ES-I3 (cell line): ENCODE measurements around the gene NUDT4.
"Not testable (repeated sequence)": the region's sequence is repeated elsewhere in the genome, so short reads cannot be mapped to it uniquely, and the experiment has no call there.

Source experiments
- H3K36me3 ChIP-seq: 2 replicates; pipeline ENCODE4 v1.6.1; 2013; ENCODE audit warnings: mild to moderate bottlenecking, low read length, control low read depth, moderate library complexity; ENCODE audit not compliant: insufficient read depth
- H3K4me1 ChIP-seq: 2 replicates; pipeline ENCODE4 v1.6.1; 2013; ENCODE audit warnings: mild to moderate bottlenecking, control low read depth, low read length; ENCODE audit not compliant: insufficient read depth
- H3K9ac ChIP-seq: 2 replicates; pipeline ENCODE4 v1.6.1; 2013; ENCODE audit warnings: low read depth, mild to moderate bottlenecking, low read length, moderate library complexity
- H3K9me3 ChIP-seq: 2 replicates; pipeline ENCODE4 v1.6.1; 2013; ENCODE audit warnings: mild to moderate bottlenecking, low read length, moderate library complexity; ENCODE audit not compliant: control insufficient read depth, insufficient read depth

NUDT4 gene

GRCh38 chr12:93378196-93378997 is 672 bp downstream of the NUDT4 start:
- H3K9ac ChIP-seq, result peak overlapping the region; percentile 99
- H3K36me3 ChIP-seq, H3K9me3 ChIP-seq: not testable (repeated sequence)
- peaks cover 35% of the 10 kb centered on the region for H3K4me1 ChIP-seq

GRCh38 chr12:93378998-93379325 is 1.2 kb downstream of the NUDT4 start:
- Histone ChIP-seq H3K9ac (peak overlapping the region; percentile 99), H3K4me1 (peaks cover 31% of the 10 kb centered on the region), H3K36me3 (no peaks in the 10 kb centered on the region), H3K9me3 (no peaks in the 10 kb centered on the region)

GRCh38 chr12:93379326-93379980 is 1.7 kb downstream of the NUDT4 start:
- H3K4me1 ChIP-seq, result peaks cover 27% of the 10 kb centered on the region
- H3K36me3 ChIP-seq, result no peaks in the 10 kb centered on the region
- no peaks in the 10 kb centered on the region for H3K9me3 ChIP-seq
- H3K9ac ChIP-seq, result peak overlapping the region; percentile 99

GRCh38 chr12:93379981-93380361 is 2.2 kb downstream of the NUDT4 start:
- H3K36me3 ChIP-seq, result no peaks in the 10 kb centered on the region
- H3K9ac ChIP-seq, result peak overlapping the region; percentile 99
- H3K9me3 ChIP-seq, result no peaks in the 10 kb centered on the region
- H3K4me1 ChIP-seq, result peaks cover 27% of the 10 kb centered on the region

GRCh38 chr12:93380480-93381121 is 2.9 kb downstream of the NUDT4 start:
- peak overlapping the region; percentile 99; the same call in 1 of the 2 replicates for H3K9ac ChIP-seq

GRCh38 chr12:93381161-93381975 is 3.6 kb downstream of the NUDT4 start:
- H3K9ac ChIP-seq, result peak overlapping the region; percentile 99; the same call in 1 of the 2 replicates
- peaks cover 22% of the 10 kb centered on the region for H3K4me1 ChIP-seq
- H3K36me3 ChIP-seq, result no peaks in the 10 kb centered on the region
- no peaks in the 10 kb centered on the region for H3K9me3 ChIP-seq

More at GRCh38 chr12:93380480-93381121, 2.9 kb downstream of the NUDT4 start:
- Histone ChIP-seq H3K4me1 (peaks cover 27% of the 10 kb centered on the region), H3K9me3 (no peaks in the 10 kb centered on the region), H3K36me3 (no peaks in the 10 kb centered on the region)

GRCh38 chr12:93381976-93382437 is 4.3 kb downstream of the NUDT4 start:
- not testable (repeated sequence) for H3K36me3 ChIP-seq, H3K9ac ChIP-seq, H3K9me3 ChIP-seq
- H3K4me1 ChIP-seq, result peaks cover 17% of the 10 kb centered on the region

GRCh38 chr12:93387780-93388179 is 10.1 kb downstream of the NUDT4 start:
- Histone ChIP-seq H3K4me1 (no peaks in the 10 kb centered on the region), H3K36me3 (no peaks in the 10 kb centered on the region; the same call in 1 of the 2 replicates), H3K9ac (no peak overlapping the region), H3K9me3 (no peaks in the 10 kb centered on the region)

GRCh38 chr12:93390031-93390430 is 12.3 kb downstream of the NUDT4 start:
- no peaks in the 10 kb centered on the region for H3K4me1 ChIP-seq
- H3K36me3 ChIP-seq, result no peaks in the 10 kb centered on the region; the same call in 1 of the 2 replicates
- H3K9me3 ChIP-seq, result no peaks in the 10 kb centered on the region
- no peak overlapping the region for H3K9ac ChIP-seq

GRCh38 chr12:93390549-93391297 is 13.0 kb downstream of the NUDT4 start:
- Histone ChIP-seq H3K9ac (no peak overlapping the region), H3K4me1 (no peaks in the 10 kb centered on the region), H3K36me3 (no peaks in the 10 kb centered on the region; the same call in 1 of the 2 replicates), H3K9me3 (no peaks in the 10 kb centered on the region)

GRCh38 chr12:93393425-93393824 is 15.7 kb downstream of the NUDT4 start:
- H3K9me3 ChIP-seq, result no peaks in the 10 kb centered on the region
- H3K36me3 ChIP-seq, result no peaks in the 10 kb centered on the region; the same call in none of the 2 replicates
- no peaks in the 10 kb centered on the region for H3K4me1 ChIP-seq
- no peak overlapping the region for H3K9ac ChIP-seq

- Histone ChIP-seq H3K9ac (no peak overlapping the region), H3K4me1 (no peaks in the 10 kb centered on the region), H3K36me3 (no peaks in the 10 kb centered on the region; the same call in 1 of the 2 replicates), H3K9me3 (no peaks in the 10 kb centered on the region)
Observed at GRCh38 chr12:93397412-93397811, 19.7 kb downstream of the NUDT4 start.

GRCh38 chr12:93399183-93399863 is 21.6 kb downstream of the NUDT4 start:
- H3K4me1 ChIP-seq, H3K9me3 ChIP-seq, H3K36me3 ChIP-seq, H3K9ac ChIP-seq: not testable (repeated sequence)
